GM12801 (cell line): ENCODE data around the gene CDK10.

ENCODE experiments used
- CTCF ChIP-seq: IDR thresholded peaks from one replicate; pipeline ENCODE4 v1.5.1; 2011; ENCODE audit warnings: control low read depth; ENCODE audit not compliant: insufficient read length; ENCODE audit errors: extremely low read depth

Gene CDK10

GRCh38 chr16:89701425-89702406 is 15.2 kb downstream of the CDK10 start, which contains the start of gene SPATA2L:
SPATA2L (minus strand) TSS chr16:89701705; CDS start chr16:89701232, 473 bp downstream.
- no peak for TF ChIP-seq CTCF

- TF ChIP-seq CTCF = no peak
Measured at GRCh38 chr16:89704281-89704680, 17.8 kb downstream of the CDK10 start.

- no peak for TF ChIP-seq CTCF
Measured at GRCh38 chr16:89705006-89705405, 18.5 kb downstream of the CDK10 start.

- no peak for TF ChIP-seq CTCF
Measured at GRCh38 chr16:89706518-89707260, 20.2 kb downstream of the CDK10 start.

GRCh38 chr16:89707695-89708094 is 21.2 kb downstream of the CDK10 start:
- no peak for TF ChIP-seq CTCF

- TF ChIP-seq CTCF = no peak
Measured at GRCh38 chr16:89708481-89708931, 22.0 kb downstream of the CDK10 start.

GRCh38 chr16:89709166-89709565 is 22.7 kb downstream of the CDK10 start:
- TF ChIP-seq CTCF = no peak
